HEK293 (cell line): ENCODE data around the gene CCDC40.

Experiments used
- CTCF ChIP-seq: fragments of 450-650 bp; formaldehyde crosslinking; IDR thresholded peaks from 2 replicates; pipeline ENCODE4 v1.5.1; 2016; ENCODE audit warnings: missing biosample characterization, missing genetic modification characterization
- ZNF37A ChIP-seq: fragments of 450-650 bp; IDR thresholded peaks from 2 replicates; pipeline ENCODE4 v1.5.1; 2018; ENCODE audit warnings: missing biosample characterization, missing genetic modification characterization
- ZNF514 ChIP-seq: fragments of 450-650 bp; formaldehyde crosslinking; IDR thresholded peaks from 2 replicates; pipeline ENCODE4 v1.5.1; 2016; ENCODE audit warnings: missing biosample characterization, missing genetic modification characterization
- ZNF654 ChIP-seq: fragments of 450-650 bp; formaldehyde crosslinking; IDR thresholded peaks from 2 replicates; pipeline ENCODE4 v1.5.1; 2016; ENCODE audit warnings: low read depth, missing biosample characterization, missing genetic modification characterization
- TF ChIP-seq, protein P1 (sequence below): fragments of 450-650 bp; formaldehyde crosslinking; conservative IDR thresholded peaks from 2 replicates; pipeline ENCODE4 v1.5.1; 2016; ENCODE audit warnings: low read depth, missing biosample characterization, missing genetic modification characterization

GRCh38 chr17:79990051-79990592 lies 46.3 kb upstream of the CCDC40 start:
- TF ChIP-seq CTCF (tag by site-specific recombination) (no peak), ZNF654 (tag by site-specific recombination) (no peak), ZNF514 (no peak), ZNF37A (tag by site-specific recombination) (no peak)
- TF ChIP-seq, protein P1, sequence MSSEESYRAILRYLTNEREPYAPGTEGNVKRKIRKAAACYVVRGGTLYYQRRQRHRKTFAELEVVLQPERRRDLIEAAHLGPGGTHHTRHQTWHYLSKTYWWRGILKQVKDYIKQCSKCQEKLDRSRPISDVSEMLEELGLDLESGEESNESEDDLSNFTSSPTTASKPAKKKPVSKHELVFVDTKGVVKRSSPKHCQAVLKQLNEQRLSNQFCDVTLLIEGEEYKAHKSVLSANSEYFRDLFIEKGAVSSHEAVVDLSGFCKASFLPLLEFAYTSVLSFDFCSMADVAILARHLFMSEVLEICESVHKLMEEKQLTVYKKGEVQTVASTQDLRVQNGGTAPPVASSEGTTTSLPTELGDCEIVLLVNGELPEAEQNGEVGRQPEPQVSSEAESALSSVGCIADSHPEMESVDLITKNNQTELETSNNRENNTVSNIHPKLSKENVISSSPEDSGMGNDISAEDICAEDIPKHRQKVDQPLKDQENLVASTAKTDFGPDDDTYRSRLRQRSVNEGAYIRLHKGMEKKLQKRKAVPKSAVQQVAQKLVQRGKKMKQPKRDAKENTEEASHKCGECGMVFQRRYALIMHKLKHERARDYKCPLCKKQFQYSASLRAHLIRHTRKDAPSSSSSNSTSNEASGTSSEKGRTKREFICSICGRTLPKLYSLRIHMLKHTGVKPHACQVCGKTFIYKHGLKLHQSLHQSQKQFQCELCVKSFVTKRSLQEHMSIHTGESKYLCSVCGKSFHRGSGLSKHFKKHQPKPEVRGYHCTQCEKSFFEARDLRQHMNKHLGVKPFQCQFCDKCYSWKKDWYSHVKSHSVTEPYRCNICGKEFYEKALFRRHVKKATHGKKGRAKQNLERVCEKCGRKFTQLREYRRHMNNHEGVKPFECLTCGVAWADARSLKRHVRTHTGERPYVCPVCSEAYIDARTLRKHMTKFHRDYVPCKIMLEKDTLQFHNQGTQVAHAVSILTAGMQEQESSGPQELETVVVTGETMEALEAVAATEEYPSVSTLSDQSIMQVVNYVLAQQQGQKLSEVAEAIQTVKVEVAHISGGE (tag by site-specific recombination): no peak
